NCI-H82 treated with DMSO at 0.1 percent for 48 hours (cell line): Measurements from ENCODE around the gene KANK4.
A peak's percentile ranks its signal among the peaks of the same experiment; 100 is the strongest.

Experiments
- DNase-seq: peaks from one replicate; lab custom pipeline; 2025; ENCODE audit not compliant: unreplicated experiment; lab: John Stamatoyannopoulos, UW

Gene KANK4

DNA sequence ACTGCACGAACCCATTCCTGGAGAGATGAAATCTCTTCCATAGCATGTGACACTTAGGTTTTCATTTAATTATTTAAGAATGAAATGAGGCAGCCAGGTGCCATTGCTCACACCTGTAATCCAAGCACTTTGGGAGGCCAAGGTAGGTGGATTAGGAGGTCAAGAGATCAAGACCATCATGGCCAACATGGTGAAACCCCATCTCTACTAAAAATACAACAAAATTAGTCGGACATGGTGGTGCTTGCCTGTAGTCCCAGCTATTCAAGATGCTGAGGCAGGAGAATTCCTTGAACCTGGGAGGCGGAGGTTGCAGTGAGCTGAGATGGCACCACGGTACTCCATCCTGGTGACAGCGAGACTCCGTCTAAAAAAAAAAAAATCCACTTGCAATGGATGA lies 106.8 kb downstream of the KANK4 start:
- DNase-seq = no peak

DNA sequence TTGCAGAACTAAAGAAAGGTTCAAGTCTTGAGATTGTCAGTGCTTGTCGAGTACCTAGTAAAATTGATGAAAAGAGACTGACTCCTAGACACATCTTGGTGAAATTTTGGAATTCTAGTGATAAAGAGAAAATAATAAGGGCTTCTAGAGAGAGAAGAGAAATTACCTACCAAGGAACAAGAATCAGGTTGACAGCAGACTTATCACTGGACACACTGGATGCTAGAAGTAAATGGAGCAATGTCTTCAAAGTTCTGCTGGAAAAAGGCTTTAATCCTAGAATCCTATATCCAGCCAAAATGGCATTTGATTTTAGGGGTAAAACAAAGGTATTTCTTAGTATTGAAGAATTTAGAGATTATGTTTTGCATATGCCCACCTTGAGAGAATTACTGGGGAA lies 108.3 kb downstream of the KANK4 start:
- DNase-seq = no peak

DNA sequence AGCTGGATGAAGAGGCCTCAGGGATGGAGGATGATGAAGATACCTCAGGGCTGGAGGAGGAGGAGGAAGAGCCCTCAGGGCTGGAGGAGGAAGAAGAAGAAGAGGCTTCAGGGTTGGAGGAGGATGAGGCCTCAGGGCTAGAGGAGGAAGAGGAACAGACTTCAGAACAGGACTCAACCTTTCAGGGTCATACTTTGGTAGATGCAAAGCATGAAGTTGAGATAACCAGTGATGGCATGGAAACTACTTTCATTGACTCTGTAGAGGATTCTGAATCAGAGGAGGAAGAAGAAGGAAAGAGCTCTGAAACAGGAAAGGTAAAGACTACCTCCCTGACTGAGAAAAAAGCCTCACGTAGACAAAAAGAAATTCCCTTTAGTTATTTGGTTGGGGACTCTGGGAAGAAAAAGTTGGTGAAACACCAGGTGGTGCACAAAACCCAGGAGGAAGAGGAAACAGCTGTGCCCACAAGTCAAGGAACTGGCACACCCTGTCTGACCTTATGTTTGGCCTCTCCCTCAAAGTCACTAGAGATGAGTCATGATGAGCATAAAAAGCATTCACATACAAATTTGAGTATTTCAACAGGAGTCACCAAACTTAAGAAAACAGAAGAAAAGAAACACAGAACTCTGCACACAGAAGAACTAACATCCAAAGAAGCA lies 109.2 kb downstream of the KANK4 start:
- DNase-seq = no peak

DNA sequence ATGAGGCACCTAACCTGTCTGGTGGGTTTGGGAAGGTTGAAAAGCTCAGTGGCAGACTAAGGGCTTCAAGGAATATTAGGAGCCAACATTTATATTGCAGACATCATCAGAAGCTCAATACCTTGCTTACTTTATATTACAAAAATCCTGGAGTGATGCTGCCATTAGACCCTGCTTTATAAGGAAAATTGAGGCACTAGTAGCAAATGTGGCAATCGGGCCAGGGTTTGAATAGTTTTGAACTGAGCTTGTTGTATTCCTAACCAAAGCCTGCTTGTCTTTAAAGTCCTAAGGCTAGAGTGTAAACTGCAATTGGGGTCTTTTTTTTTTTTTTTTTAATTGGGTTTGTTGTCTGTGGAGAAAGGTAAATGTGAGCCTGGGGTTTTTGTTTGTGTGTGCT lies 110.3 kb downstream of the KANK4 start:
- DNase-seq = no peak

DNA sequence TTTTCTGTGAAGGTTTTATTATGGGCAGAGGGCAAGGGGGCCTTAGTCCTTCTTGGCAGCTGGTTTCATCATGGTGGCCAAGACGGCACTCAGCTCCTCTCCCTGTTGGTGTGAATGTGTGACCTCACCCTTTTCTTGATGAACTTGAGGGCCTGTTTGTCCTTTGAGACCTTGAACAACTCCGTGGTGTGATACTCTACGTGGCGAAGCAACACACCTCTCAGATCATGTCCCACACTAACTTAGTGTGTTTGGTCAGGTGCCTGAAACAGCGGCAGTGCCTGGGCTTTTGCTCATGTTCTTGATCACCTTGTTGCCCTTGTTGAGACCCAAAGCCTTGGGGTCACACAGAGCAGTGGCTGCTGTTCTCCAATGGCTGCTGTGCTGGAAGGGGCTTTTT lies 111.1 kb downstream of the KANK4 start:
- no peak for DNase-seq

DNA sequence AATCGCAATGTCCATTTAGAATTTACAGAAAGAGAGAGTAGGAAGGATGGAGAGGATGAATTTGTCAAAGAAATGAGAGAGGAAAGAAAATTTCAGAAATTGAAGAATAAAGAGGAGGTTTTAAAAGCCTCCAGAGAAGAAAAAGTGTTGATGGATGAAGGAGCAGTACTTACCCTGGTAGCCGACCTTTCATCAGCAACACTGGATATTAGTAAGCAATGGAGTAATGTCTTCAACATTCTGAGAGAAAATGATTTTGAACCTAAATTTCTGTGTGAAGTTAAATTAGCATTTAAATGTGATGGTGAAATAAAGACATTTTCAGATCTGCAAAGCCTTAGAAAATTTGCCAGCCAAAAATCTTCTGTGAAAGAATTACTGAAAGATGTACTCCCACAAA lies 112.0 kb downstream of the KANK4 start:
- no peak for DNase-seq

DNA sequence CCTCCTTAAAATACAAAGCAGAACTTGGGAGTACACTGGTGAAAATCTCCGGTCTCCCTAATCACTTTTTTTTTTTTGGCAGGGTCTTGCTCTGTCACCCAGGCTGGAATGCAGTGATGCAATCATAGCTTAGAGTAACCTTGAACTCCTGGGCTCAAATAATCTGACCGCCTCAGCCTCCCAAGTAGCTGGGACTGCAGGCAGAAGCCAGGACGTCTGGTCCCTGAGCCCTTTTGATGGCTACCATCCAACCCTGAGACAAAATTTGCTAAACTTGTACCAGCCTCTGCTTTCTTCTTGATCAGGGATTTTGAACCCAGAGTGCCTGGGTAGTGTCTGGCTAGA lies 120.5 kb downstream of the KANK4 start:
- DNase-seq = no peak

DNA sequence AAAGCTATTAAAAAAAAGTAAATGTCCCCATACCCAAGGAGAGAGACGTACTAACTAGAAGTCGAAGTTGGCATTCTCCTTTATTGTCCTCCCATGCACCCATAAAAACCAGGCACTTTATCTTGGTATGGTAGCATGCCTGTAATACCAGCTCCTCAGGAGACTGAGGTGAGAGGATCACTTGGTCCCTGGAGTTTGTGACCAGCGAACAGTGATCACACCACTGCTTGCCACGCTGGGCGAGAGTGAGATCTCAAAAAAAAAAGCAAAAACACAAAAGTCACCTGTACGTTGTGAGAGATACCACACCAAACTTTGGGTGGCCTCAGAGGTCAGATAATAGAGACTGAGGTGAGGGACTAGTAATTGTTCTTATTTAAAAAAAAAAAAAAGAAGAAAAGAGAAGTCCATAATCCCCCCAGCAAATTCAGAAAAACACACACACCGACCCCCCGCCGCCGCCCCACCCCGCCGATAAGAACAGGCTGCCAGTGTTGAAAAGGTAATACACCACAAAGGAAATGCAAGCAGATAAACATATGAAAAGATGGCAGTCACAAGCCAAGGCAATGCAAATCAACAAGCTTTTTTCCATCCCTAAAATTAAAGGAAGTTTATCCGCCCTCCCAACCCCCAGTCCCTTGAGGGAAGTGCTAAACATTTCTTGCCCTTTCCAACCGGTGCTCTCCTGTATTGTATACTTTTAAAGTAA lies 121.0 kb downstream of the KANK4 start:
- DNase-seq = no peak

DNA sequence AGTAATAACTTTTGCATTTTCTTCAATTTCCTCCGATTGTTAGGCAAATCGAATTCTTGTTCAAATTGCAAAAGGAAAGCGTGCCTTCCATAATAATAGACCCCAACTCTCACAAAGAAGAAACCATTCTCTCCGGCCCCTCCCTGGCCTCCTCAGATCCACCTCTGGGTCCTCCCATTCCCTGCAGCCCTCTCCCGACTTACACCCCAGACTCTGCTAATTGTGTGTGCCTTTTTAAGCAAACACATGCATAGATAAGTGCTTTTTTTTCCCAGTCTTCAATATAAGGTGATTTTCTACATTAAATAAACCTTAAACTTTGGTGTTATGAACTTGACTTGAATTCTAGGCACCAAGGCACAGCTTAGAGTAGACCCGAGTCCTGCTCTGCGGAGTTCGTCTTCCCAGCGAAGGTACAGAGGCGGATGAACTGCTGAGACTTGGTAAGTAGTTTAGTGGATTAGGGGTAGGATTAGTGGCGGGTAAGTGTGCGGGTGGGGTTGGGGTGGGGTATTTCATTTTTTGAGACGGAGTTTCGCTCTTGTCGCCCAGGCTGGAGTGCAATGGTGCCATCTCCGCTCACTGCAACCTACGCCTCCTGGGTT lies 123.0 kb downstream of the KANK4 start:
- DNase-seq = peak; percentile 87

DNA sequence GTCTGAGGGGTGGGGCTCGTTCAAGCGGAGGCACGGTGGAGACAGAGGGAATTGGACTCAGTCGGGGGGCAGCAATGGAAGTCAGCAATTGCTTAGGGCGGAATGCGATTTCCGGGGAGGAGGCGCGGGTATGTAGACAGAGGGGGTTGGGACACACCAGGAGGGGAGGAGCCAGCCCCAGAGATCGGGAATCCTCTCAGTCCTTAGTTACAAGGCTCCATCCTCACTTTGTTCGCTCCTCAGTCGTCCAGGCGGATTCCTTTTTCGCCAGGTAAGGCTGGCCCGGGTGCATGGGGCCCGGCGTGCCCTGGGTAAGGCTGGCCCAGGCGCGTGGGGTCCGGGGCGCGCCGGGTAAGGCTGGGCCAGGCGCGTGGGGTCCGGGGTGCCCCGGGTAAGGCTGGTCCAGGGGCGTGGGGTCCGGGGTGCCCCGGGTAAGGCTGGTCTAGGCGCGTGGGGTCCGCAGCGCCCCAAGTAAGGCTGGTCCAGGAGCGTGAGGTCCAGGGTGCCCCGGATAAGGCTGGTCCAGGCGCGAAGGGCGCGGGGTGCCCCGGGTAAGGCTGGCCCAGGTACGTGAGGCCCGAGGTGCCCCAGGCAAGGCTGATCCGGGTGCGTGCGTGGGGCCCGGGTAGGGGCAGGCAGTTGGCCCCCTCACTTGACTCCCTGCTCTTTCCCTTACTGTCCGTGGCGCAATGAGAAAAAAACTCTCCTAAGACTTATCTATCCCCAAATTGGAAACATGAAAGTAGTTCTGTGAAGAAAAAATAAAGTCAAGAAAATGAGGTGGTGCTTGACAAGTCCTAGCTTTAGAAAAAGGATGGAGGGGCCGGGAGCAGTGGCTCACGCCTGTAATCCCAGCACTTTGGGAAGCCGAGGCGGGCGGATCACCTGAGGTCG lies 124.3 kb downstream of the KANK4 start, which contains the start of gene L1TD1:
Gene L1TD1, plus strand, starts transcription at position 199 of the 894 bp plus-strand sequence. CDS start 11,780 bp downstream, outside the sequence.
- DNase-seq = no peak

DNA sequence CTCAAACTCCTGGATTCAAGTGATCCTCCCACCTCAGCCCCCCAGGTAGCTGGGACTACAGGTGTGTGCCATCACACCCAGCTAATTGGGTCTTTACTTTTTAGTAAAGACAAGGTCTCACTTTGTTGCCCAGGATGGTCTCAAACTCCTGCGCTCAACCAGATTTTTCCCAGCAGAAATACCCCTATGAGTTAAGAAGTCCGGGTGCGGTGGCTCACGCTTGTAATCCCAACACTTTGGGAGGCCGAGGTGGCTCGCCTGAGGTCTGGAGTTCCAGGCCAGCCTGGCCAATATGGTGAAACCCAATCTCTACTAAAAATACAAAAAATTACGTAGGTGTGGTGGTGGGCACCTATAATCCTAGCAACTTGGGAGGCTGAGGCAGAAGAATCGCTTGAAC lies 131.1 kb downstream of the KANK4 start:
- no peak for DNase-seq

DNA sequence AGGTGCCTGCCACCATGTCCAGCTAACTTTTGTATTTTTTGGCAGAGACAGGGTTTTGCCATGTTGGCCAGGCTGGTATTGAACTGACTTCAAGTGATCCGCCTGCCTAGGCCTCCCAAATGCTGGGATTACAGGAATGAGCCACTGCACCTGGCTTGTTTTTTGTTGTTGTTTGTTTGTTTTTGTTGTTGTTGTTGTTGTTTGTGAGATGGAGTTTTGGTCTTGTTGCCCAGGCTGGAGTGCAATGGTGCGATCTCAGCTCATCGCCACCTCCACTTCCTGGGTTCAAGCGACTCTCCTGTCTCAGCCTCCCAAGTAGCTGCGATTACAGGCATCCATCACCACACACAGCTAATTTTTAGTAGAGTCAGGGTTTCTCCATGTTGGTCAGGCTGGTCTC lies 131.7 kb downstream of the KANK4 start:
- DNase-seq = no peak
